Measurements from ENCODE around the gene KRTAP21-1.
"Not testable (repeated sequence)": the region's sequence is repeated elsewhere in the genome, so short reads cannot be mapped to it uniquely, and the experiment has no call there.

Gene KRTAP21-1

DNA sequence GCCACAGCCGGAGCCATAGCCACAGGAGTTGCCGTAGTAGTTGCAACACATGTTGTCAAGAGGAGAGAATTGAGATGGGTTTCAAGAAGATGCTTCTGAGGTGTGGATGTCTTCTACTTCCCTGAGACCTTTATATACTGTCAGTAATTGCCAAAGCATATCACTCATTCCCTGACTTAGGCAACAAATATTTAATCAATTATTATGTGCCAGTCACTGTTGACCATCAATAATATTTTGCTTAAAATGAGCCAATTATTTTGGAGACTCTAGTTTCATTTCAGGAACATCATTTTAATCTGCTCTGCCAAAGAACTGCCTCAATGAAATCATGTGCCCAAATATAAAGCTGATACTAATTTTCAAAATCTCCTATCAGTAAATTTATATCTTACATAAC is at the start of gene KRTAP21-1:
Gene KRTAP21-1, minus strand, starts transcription at position 101 of the 400 bp plus-strand sequence. Its CDS starts 50 bp downstream, at position 51.
- DNase-seq, result not testable (repeated sequence)

GRCh38 chr21:30800605-30801004 is 45.4 kb upstream of the KRTAP21-1 start:
- no peak for DNase-seq

- no peak for DNase-seq
These were observed 38.5 kb upstream of the KRTAP21-1 start for GRCh38 chr21:30793581-30794314.

GRCh38 chr21:30779249-30779648 is 24.0 kb upstream of the KRTAP21-1 start:
- DNase-seq, result no peak

GRCh38 chr21:30769724-30770431 is 14.7 kb upstream of the KRTAP21-1 start:
- DNase-seq, result no peak

DNA sequence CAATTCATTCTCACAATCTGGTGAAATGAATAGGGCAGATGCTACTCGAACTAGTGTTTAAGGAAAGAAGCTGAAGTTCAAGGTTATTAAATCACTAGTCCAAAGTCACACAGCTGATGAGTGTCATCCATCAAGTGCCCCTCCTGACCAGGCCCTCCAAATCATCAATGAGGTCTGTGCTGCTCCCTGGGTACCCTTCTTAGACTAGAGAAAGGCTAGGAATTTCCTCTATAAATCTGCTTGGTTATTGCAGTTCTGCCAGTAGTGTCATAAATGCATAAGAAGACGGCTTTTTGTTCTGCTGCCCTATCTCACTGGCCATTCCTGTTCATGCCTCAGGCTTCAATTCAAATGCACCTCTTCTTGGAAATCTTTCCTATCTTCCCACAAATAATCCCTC is 5.5 kb upstream of the KRTAP21-1 start:
- DNase-seq, result no peak

DNA sequence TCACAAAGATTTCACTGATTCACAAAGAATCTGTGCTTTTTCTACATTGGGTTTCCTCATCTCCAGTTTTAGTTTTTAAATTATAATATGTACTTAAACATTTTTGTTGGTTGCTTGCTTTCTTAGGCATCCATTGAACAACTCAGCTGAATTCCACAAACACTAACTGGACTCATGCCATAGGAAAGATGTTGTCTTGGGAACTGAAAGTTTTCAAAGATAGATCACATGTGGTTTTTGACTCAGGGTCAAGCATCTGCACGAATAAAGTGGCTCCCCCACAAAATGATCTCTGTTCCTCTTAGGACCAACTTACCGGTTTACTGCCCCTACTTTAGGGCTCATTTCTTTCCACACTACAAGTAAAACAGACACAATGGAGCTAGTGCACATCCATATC is 3.1 kb upstream of the KRTAP21-1 start:
- DNase-seq, result no peak

DNA sequence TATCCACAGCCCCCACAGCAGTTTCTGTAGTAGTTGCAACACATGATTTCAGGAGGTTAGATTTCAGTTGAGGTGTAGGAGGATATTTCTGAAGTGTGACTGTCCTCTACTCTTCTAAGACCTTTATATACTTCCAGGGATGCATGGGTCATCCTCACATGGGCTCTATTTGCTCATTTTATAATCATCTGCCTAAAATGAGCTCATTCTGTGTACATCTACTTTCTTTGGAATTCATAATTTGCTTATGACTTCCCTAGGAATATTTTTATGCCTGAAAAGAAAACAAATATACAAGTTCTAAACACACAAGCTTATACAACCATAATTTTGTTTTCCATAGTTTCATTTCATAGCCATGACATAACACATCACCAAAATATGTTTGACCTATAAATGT is 8.1 kb downstream of the KRTAP21-1 start, which contains the start of gene KRTAP21-2:
Gene KRTAP21-2, minus strand, starts transcription at position 101 of the 400 bp plus-strand sequence. Its CDS starts 57 bp downstream, at position 44.
- no peak for DNase-seq

DNA sequence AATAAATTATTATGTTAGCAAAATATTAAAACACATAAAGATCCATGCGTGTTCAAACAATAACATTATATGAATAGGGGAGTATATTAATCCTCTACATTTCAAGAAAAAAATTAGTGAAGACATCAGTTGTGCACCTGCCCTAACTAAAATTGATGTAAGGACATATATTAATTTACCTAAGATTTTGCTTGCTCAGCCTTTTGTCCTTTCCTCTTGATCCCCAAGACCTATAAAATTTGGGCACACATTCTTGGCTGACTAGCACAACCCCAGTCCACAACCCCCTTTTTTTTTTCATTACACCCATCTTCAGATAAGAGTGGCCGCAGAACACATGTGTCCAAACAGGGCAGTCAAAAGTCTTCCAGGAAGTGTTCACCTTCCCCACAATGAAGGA is 14.8 kb downstream of the KRTAP21-1 start:
- DNase-seq, result no peak

DNA sequence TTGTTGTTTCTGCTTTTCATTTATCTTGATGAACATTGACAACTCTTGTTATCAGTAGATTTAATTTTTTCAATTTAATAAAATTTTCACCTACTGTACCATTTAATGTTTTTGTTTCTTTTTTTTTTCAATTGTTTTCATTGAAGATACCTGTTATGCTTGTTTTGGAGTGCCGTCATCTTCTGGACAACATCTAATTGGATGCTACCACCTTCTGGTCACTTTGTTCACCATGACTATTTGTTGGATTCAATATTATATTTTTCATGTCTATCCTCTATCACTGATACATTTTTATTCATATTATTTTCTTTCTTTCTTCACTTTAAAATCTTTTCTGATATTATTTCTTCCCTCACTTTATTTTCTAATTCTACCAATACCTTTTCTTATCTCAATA is 22.2 kb downstream of the KRTAP21-1 start:
- DNase-seq, result no peak

GRCh38 chr21:30726726-30727125 is 28.5 kb downstream of the KRTAP21-1 start:
- no peak for DNase-seq

DNA sequence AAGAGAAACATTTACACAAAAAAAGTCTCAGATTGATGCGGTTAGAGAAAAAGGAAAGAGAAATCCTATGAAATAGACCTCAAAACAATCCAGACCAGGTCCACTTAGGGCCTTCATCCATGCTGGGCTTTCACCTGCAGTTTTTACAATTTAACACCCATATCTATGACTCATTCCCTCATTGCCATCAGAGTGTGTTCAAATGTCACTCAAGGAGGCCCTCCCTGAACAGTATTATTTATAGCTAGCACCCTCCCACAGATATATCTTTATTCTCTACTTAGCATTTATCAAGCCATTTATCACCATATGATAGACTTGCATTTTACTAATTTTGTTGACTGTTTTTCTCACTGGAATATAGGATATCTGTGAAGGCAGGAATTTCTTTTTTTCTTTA is 35.8 kb downstream of the KRTAP21-1 start:
- DNase-seq, result no peak

DNA sequence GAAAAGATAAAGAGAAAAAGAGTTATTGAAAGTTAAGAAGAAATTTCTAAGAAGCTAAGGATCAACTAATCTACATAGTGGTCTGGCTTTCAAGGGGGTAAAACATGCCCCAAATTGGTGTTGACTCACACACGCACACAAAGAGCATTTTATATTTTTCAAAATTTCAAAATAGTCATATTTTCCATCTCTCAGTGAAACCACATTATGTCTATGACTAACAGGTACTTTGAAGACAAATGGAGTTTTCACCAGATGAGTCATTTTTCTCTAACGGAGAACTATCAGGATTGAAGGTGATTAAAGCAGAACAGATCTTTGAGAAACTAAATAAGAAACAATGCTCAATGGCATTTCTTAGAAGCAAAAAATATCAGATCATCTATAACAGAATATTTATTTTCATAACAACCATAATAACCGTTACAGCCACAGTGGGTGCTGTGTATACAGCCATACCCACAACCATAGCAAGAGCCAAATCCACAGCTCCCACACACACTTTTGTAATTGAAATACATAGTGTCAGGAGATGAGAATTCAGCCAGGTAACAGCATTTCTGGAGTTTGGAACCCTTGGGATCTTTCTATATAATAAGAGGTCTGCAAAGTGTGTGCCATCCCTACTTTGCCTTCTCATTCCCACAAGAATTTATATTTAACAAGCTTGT is 36.9 kb downstream of the KRTAP21-1 start, which contains the start of gene KRTAP21-3:
Gene KRTAP21-3, minus strand, starts transcription at position 539 of the 671 bp plus-strand sequence. Its CDS starts 18 bp downstream, at position 521.
- DNase-seq, result no peak

DNA sequence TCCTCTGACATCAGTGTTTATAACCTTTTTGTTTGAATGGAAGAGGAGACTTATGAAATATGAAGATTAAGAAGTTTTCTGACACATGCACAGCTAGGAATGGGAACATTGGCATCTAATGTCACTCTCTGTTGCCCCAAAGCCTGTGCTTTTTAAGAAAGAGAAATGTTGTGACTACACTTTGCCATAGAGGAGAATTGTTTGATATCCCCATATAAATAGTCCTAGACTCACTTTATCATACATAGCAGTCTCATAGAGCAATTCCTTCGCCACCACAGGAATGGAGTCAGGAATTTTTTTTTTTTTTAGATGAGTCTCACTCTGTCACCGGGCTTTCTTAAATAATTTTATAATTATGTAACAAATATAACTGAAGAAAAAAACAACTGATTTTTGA is 38.1 kb downstream of the KRTAP21-1 start:
- DNase-seq, result no peak

- DNase-seq, result no peak
These were observed 40.3 kb downstream of the KRTAP21-1 start for GRCh38 chr21:30714946-30715345.

GRCh38 chr21:30714456-30714855 is 40.8 kb downstream of the KRTAP21-1 start:
- DNase-seq, result no peak

DNA sequence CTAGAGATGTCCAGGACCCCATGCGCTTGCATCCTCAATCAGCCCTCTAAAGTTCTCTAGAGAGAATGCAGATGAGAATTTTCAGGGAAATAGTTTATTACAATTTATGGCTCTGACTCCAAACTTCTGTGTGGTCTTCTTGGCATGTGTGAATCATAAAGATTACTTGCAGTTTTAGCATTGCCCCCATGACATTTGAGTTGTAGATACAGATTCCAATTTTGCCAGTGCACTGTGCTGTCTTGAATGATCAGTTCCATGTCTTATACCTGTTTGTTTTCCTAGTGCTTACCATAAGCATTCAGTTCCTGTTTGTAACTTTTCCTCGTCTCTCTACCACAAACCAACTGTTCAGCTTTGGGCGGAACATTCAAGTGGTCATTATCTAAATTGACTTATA is 41.5 kb downstream of the KRTAP21-1 start:
- DNase-seq, result no peak

- DNase-seq, result no peak
These were observed 44.7 kb downstream of the KRTAP21-1 start for GRCh38 chr21:30710499-30710898.

DNA sequence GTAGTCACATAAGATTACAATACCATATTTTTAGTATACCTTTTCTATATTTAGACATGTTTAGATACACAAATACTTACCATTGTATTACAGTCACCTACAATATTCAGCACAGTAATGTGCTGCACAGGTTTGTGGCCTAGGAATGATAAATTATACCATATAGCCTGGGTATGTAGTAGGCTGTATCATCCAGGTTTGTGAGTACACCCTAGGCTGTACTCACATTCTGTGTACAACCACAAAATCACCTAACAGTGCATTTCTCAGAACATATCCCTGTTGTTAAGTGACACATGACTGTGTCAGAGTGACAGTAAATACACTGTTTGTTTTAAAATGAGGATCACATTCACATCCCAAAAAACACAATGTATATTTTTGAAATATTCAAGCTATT is 47.8 kb downstream of the KRTAP21-1 start:
- no peak for DNase-seq

All from NCI-H146 (cell line).